Measurements from ENCODE around the gene ITGB2.

- TF ChIP-seq POLR2AphosphoS5 (IDR thresholded peaks at IDR 0.05; ENCODE audit: insufficient read depth in 1 of 2, low read depth in 1 of 2) (no peak), POLR2A (IDR thresholded peaks at IDR 0.05) (no peak)
These were observed 35.1 kb downstream of the ITGB2 start for GRCh38 chr21:44885615-44886014.
